ENCODE results near the gene NMD3. TPM values are rescaled to one million over a fixed set of nuclear protein-coding genes. Genes with fewer than 3 reads are reported as not detected.

Gene NMD3
- polyA plus RNA-seq, 1 experiment: 53.5 TPM

- POLR2A ChIA-PET: no interaction called here
Measured at GRCh38 chr3:161212171-161212771, 8.8 kb upstream of the NMD3 start.

DNA sequence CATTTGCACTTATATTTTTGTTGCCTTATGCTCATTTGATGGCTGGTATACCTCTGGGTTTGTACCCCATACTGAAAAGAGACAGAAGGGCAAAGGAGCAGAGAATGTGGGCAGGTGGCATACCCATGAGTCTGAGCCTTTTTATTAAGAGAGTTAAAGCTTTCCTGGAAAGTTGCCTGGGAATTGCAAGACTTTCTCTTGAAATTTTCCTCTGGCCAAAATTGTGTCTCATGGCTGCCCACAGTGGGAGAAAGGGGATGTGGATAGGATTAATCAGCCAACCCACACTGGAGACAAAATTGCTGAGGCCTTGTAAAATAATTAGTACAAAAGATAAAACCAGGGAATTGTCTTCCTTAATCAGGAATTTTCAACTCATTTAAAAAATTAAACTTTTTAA is 8.2 kb upstream of the NMD3 start:
- Histone ChIP-seq H3K36me3 (ENCODE audit: control insufficient read depth, insufficient read depth, low read length) (no peaks in the 10 kb centered on the region), H3K27me3 (ENCODE audit: control insufficient read depth, insufficient read depth, low read length) (no peaks in the 10 kb centered on the region), H3K4me3 (ENCODE audit: low read depth, low read length) (no peak overlapping the region)
- TF ChIP-seq, protein P1, sequence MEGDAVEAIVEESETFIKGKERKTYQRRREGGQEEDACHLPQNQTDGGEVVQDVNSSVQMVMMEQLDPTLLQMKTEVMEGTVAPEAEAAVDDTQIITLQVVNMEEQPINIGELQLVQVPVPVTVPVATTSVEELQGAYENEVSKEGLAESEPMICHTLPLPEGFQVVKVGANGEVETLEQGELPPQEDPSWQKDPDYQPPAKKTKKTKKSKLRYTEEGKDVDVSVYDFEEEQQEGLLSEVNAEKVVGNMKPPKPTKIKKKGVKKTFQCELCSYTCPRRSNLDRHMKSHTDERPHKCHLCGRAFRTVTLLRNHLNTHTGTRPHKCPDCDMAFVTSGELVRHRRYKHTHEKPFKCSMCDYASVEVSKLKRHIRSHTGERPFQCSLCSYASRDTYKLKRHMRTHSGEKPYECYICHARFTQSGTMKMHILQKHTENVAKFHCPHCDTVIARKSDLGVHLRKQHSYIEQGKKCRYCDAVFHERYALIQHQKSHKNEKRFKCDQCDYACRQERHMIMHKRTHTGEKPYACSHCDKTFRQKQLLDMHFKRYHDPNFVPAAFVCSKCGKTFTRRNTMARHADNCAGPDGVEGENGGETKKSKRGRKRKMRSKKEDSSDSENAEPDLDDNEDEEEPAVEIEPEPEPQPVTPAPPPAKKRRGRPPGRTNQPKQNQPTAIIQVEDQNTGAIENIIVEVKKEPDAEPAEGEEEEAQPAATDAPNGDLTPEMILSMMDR (IDR thresholded peaks at IDR 0.05; ENCODE audit: insufficient read depth, low read depth, low read length): no peak
- ChIA-PET POLR2A (no interaction called here), CTCF (interaction anchor here (0.9 to 1.3 kb wide), 2 partner anchors 10 to 225 kb away, joined by 3 read pairs; no protein-coding TSS in a partner anchor)
- no peak for DNase-seq (ENCODE audit: low read depth)

More at GRCh38 chr3:161212171-161212771, 8.8 kb upstream of the NMD3 start:
- Histone ChIP-seq H3K27me3 (ENCODE audit: control insufficient read depth, insufficient read depth, low read length) (no peaks in the 10 kb centered on the region), H3K36me3 (ENCODE audit: control insufficient read depth, insufficient read depth, low read length) (no peaks in the 10 kb centered on the region), H3K4me3 (ENCODE audit: low read depth, low read length) (no peak overlapping the region)
- TF ChIP-seq, protein P1 (IDR thresholded peaks at IDR 0.05; ENCODE audit: insufficient read depth, low read depth, low read length): no peak
- DNase-seq (ENCODE audit: low read depth): no peak
- CTCF ChIA-PET: interaction anchor here (0.7 to 1.3 kb wide), 3 partner anchors 9 to 225 kb away, joined by 3 read pairs; no protein-coding TSS in a partner anchor

DNA sequence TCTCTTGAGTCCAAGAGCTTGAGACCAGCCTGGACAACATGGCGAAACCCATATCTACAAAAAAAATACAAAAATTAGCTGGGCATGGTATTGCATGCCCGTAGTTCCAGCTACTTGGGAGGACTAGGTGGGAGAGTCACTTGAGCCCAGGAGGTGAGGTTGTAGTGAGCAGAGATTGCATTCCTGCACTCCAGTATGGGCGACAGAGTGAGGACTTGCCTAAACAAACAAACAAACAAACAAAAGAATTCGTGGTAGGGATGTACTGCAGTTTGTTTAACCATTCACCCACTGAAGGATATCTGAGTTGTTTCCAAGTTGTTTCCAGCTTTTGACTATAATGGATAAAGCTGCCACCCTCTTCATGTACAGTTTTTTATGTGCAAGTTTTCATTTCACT is 7.5 kb upstream of the NMD3 start:
- H3K4me3 ChIP-seq (ENCODE audit: low read depth, low read length): no peak overlapping the region
- POLR2A ChIA-PET: no interaction called here
- TF ChIP-seq, protein P1 (IDR thresholded peaks at IDR 0.05; ENCODE audit: insufficient read depth, low read depth, low read length): no peak
- H3K36me3 ChIP-seq (ENCODE audit: control insufficient read depth, insufficient read depth, low read length): no peaks in the 10 kb centered on the region
- DNase-seq (ENCODE audit: low read depth): no peak
- H3K27me3 ChIP-seq (ENCODE audit: control insufficient read depth, insufficient read depth, low read length): no peaks in the 10 kb centered on the region
- CTCF ChIA-PET: interaction anchor here (1.3 kb wide), 1 partner anchor 226 kb away, joined by 3 read pairs; no protein-coding TSS in a partner anchor

GRCh38 chr3:161215185-161215584 is 5.9 kb upstream of the NMD3 start:
- no peak for DNase-seq (ENCODE audit: low read depth)
- H3K27me3 ChIP-seq (ENCODE audit: control insufficient read depth, insufficient read depth, low read length): no peaks in the 10 kb centered on the region
- ChIA-PET CTCF (no interaction called here), POLR2A (no interaction called here)
- TF ChIP-seq, protein P1 (IDR thresholded peaks at IDR 0.05; ENCODE audit: insufficient read depth, low read depth, low read length): no peak
- no peaks in the 10 kb centered on the region for H3K36me3 ChIP-seq (ENCODE audit: control insufficient read depth, insufficient read depth, low read length)
- no peak overlapping the region for H3K4me3 ChIP-seq (ENCODE audit: low read depth, low read length)

- ChIA-PET POLR2A (interaction anchor here (0.6 kb wide), 1 partner anchor 107 kb away, joined by 4 read pairs; no protein-coding TSS in a partner anchor), CTCF (no interaction called here)
- no peak overlapping the region for H3K4me3 ChIP-seq (ENCODE audit: low read depth, low read length)
- no peaks in the 10 kb centered on the region for H3K27me3 ChIP-seq (ENCODE audit: control insufficient read depth, insufficient read depth, low read length)
- TF ChIP-seq, protein P1 (IDR thresholded peaks at IDR 0.05; ENCODE audit: insufficient read depth, low read depth, low read length): no peak
- no peak for DNase-seq (ENCODE audit: low read depth)
- no peaks in the 10 kb centered on the region for H3K36me3 ChIP-seq (ENCODE audit: control insufficient read depth, insufficient read depth, low read length)
Measured at GRCh38 chr3:161217496-161217895, 3.6 kb upstream of the NMD3 start.
